CD14-positive monocyte (primary cell): ENCODE data around the gene LYRM1. TPM values are rescaled to one million over a fixed set of nuclear protein-coding genes. Genes with fewer than 3 reads are reported as not detected.
A peak's percentile ranks its signal among the peaks of the same experiment; 100 is the strongest.

Experiments
- DNase-seq, 3 donors: peaks; one replicate each; pipeline ENCODE4 v3.0.0-alpha.2; 2011 to 2022
- H2AFZ ChIP-seq: 2 replicates; pipeline ENCODE4 v1.6.0; 2012; ENCODE audit warnings: mild to moderate bottlenecking, low read depth, low read length, inconsistent platforms; ENCODE audit not compliant: insufficient read depth, poor library complexity, severe bottlenecking
- H3K27ac ChIP-seq, 2 donors: 1 replicate in 1 of 2; 2 replicates in 1 of 2; pipeline ENCODE4 v1.5.1; 2012 to 2013; ENCODE audit warnings: low read length in 2 of 2, control low read depth in 1 of 2, inconsistent platforms in 1 of 2, low read depth in 1 of 2, mild to moderate bottlenecking in 1 of 2
- H3K27me3 ChIP-seq, 2 donors: one replicate each; pipeline versions ENCODE4 v1.6.0 to v1.6.1; 2011 to 2013; ENCODE audit warnings: low read length in 2 of 2; ENCODE audit not compliant: control insufficient read depth in 2 of 2, insufficient read depth in 2 of 2
- H3K36me3 ChIP-seq, 2 donors: replicated peaks in 1 of 2; 1 replicate in 1 of 2; 2 replicates in 1 of 2; pipeline versions ENCODE4 v1.5.1 to v1.6.1; 2012 to 2013; ENCODE audit warnings: low read length in 2 of 2, control low read depth in 1 of 2, inconsistent platforms in 1 of 2, mild to moderate bottlenecking in 1 of 2; ENCODE audit not compliant: insufficient read depth in 2 of 2, control insufficient read depth in 1 of 2
- H3K4me1 ChIP-seq, 2 donors: 1 replicate in 1 of 2; 2 replicates in 1 of 2; pipeline versions ENCODE4 v1.5.1 to v1.6.1; 2012 to 2013; ENCODE audit warnings: low read length in 2 of 2, control low read depth in 1 of 2, inconsistent platforms in 1 of 2, mild to moderate bottlenecking in 1 of 2, moderate library complexity in 1 of 2; ENCODE audit not compliant: insufficient read depth in 2 of 2, control insufficient read depth in 1 of 2
- H3K4me2 ChIP-seq: replicated peaks from 2 replicates; pipeline ENCODE3; 2012; ENCODE audit warnings: low read length, moderate library complexity, mild to moderate bottlenecking; ENCODE audit not compliant: poor library complexity, severe bottlenecking; ENCODE audit errors: extremely low read depth
- H3K4me3 ChIP-seq, 3 experiments: fragments of 200-600 bp in 1 of 3; sonication (generic) in 1 of 3; replicated peaks in 1 of 3; 1 replicate in 2 of 3; 2 replicates in 1 of 3; pipeline ENCODE4 v1.5.1; 2011 to 2013; ENCODE audit warnings: low read length in 3 of 3, mild to moderate bottlenecking in 3 of 3, control low read depth in 2 of 3, low read depth in 2 of 3, inconsistent platforms in 1 of 3, moderate library complexity in 1 of 3
- H3K79me2 ChIP-seq: 2 replicates; pipeline ENCODE4 v1.6.0; 2012; ENCODE audit warnings: mild to moderate bottlenecking, control low read depth, inconsistent platforms, low read length, moderate library complexity; ENCODE audit not compliant: insufficient read depth
- H3K9ac ChIP-seq: 2 replicates; pipeline ENCODE4 v1.6.0; 2017; ENCODE audit warnings: low read length, mild to moderate bottlenecking; ENCODE audit not compliant: insufficient read depth, poor library complexity, severe bottlenecking
- H3K9me3 ChIP-seq, 2 donors: replicated peaks in 1 of 2; 1 replicate in 1 of 2; 2 replicates in 1 of 2; pipeline versions ENCODE4 v1.5.1 to v1.6.1; 2012 to 2013; ENCODE audit warnings: low read length in 2 of 2, control low read depth in 1 of 2; ENCODE audit not compliant: control insufficient read depth in 1 of 2, insufficient read depth in 1 of 2
- H4K20me1 ChIP-seq: 2 replicates; pipeline ENCODE4 v1.6.0; 2012; ENCODE audit warnings: mild to moderate bottlenecking, low read length, control low read depth, moderate library complexity; ENCODE audit not compliant: insufficient read depth
- H3K27ac Mint-ChIP-seq, 7 donors: one replicate each; pipeline ENCODE4 v1.8.0; 2020; ENCODE audit warnings: mild to moderate bottlenecking in 7 of 7, mixed read lengths in 7 of 7, moderate library complexity in 6 of 7, inconsistent platforms in 2 of 7
- H3K27me3 Mint-ChIP-seq, 3 donors: one replicate each; pipeline ENCODE4 v1.8.0; 2021 to 2022; ENCODE audit warnings: low read depth in 3 of 3, mild to moderate bottlenecking in 3 of 3, mixed read lengths in 3 of 3, moderate library complexity in 3 of 3, inconsistent platforms in 1 of 3
- H3K36me3 Mint-ChIP-seq, 2 donors: one replicate each; pipeline ENCODE4 v1.8.0; 2020; ENCODE audit warnings: mixed read lengths in 2 of 2, inconsistent platforms in 1 of 2, mild to moderate bottlenecking in 1 of 2
- H3K4me1 Mint-ChIP-seq: one replicate; pipeline ENCODE4 v1.8.0; 2020; ENCODE audit warnings: mild to moderate bottlenecking, mixed read lengths
- H3K4me3 Mint-ChIP-seq, 2 donors: one replicate each; pipeline ENCODE4 v1.8.0; 2020; ENCODE audit warnings: mild to moderate bottlenecking in 2 of 2, mixed read lengths in 2 of 2, moderate library complexity in 1 of 2
- H3K9me3 Mint-ChIP-seq, 7 donors: one replicate each; pipeline ENCODE4 v1.8.0; 2020 to 2022; ENCODE audit warnings: mixed read lengths in 7 of 7, mild to moderate bottlenecking in 6 of 7, moderate library complexity in 6 of 7, inconsistent platforms in 2 of 7
- CTCF ChIP-seq: fragments of 200-600 bp; IDR thresholded peaks from one replicate; pipeline ENCODE4 v1.8.0; 2022; ENCODE audit warnings: antibody characterized with exemption, mild to moderate bottlenecking
- WGBS: methylation state at CpG from one replicate; pipeline ENCODE4 v1.1.5; 2013; ENCODE audit warnings: missing lambda C conversion rate; ENCODE audit not compliant: insufficient coverage; 5-methylcytosine and 5-hydroxymethylcytosine counted together
- intact Hi-C, 2 donors: fragments of 100-400 bp; cut with micrococcal nuclease; formaldehyde crosslinking; loops; one replicate each; pipeline versions ENCODE4 v1.15.0 to v1.15.1; 2023
- polyA plus RNA-seq, 3 donors: library from polyadenylated mRNA; depleted of rRNA in 1 of 3; unstranded in 2 of 3; stranded (reverse) in 1 of 3; fragments of 300-500 nt in 2 of 3; fragments of >200 nt in 1 of 3; fragmentation: Illumina TruSeq in 2 of 3; gene quantifications; 1 replicate in 2 of 3; 2 replicates in 1 of 3; pipeline ENCODE4 v1.2.3, GENCODE V29; 2012 to 2021

Gene LYRM1
- polyA plus RNA-seq, 3 donors, result 14.8 to 29.5 (median 25.5) TPM

DNA sequence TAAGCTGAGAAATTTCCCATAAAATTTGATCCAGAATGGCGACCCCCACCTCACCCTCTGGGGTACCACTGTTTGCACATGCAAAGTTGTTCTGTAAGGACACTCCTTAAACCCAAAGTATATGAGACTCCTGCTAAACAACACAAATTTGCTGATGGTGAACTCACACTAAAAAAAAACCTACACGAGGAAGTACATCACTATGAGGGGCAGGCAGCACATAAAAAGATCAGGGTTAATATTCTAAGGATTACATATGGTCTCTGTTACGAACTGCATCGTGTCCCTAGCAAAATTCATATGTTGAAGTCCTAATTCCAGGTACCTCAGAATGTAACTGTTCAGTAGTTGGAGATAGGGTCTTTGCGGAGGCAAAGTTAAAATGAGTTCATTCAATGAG lies 60.3 kb downstream of the LYRM1 start:
- WGBS, result 96% methylated on average over 3 of the region's 5 CpGs
- Histone ChIP-seq H3K4me3 (no peak overlapping the region), H3K4me1 (no peaks in the 10 kb centered on the region), H3K27ac (no peak overlapping the region), H3K9ac (no peak overlapping the region), H3K4me2 (no peak overlapping the region), H3K9me3 (no peaks in the 10 kb centered on the region), H3K79me2 (no peaks in the 10 kb centered on the region), H3K27me3 (no peaks in the 10 kb centered on the region), H4K20me1 (no peaks in the 10 kb centered on the region), H3K36me3 (no peaks in the 10 kb centered on the region), H2AFZ (no peak overlapping the region)
- no peak overlapping the region for H3K4me3 Mint-ChIP-seq
- no peaks in the 10 kb centered on the region for H3K4me1 Mint-ChIP-seq
- TF ChIP-seq CTCF, result no peak
- peaks cover 0 to 7% (median 2%) of the 10 kb centered on the region in 3 donors for H3K27me3 Mint-ChIP-seq
- no peaks in the 10 kb centered on the region for H3K36me3 Mint-ChIP-seq
- H3K27ac Mint-ChIP-seq, result no peak overlapping the region
- intact Hi-C loops, result no loop called here
- peaks cover 0 to 12% (median 1%) of the 10 kb centered on the region in 7 donors for H3K9me3 Mint-ChIP-seq
- DNase-seq, result no peak

DNA sequence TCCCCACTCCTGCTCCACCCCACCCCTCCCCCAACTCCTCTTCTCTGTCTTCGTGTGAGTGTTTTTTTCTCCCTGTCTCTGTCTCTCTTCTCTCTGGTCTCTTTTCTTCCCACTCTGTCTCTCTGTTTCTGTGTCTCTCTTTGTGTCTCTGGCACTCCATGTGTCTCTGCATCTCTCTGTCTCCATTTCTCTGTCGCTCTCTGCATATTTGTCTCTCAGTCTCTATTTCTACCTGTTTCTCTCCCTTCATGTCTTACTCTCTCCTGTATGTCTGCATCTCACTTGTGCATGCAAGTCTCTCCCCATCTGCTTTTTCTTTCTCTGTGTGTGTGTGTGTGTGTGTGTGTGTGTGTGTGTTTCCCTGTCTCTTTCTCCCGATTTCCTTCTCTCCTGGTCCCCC lies 68.2 kb downstream of the LYRM1 start:
- H4K20me1 ChIP-seq, result no peaks in the 10 kb centered on the region
- H3K4me1 ChIP-seq, result no peaks in the 10 kb centered on the region
- 64% methylated on average over 1 of the region's 3 CpGs for WGBS
- no peaks in the 10 kb centered on the region for H3K79me2 ChIP-seq
- no peaks in the 10 kb centered on the region for H3K36me3 ChIP-seq
- H3K27ac ChIP-seq, result no peak overlapping the region
- no peak overlapping the region for H3K4me3 Mint-ChIP-seq
- H3K4me2 ChIP-seq, result no peak overlapping the region
- intact Hi-C loops, result no loop called here
- peaks cover 0 to 5% (median 4%) of the 10 kb centered on the region in 3 donors for H3K27me3 Mint-ChIP-seq
- H2AFZ ChIP-seq, result no peak overlapping the region
- H3K27me3 ChIP-seq, result no peaks in the 10 kb centered on the region
- DNase-seq, result no peak
- no peaks in the 10 kb centered on the region for H3K4me1 Mint-ChIP-seq
- H3K9me3 Mint-ChIP-seq, result peaks cover 0 to 5% (median 1%) of the 10 kb centered on the region in 7 donors
- H3K36me3 Mint-ChIP-seq, result no peaks in the 10 kb centered on the region
- no peak overlapping the region for H3K4me3 ChIP-seq
- no peak overlapping the region for H3K9ac ChIP-seq
- no peaks in the 10 kb centered on the region for H3K9me3 ChIP-seq
- TF ChIP-seq CTCF, result no peak
- peak overlapping the region in 1 of 7 donors; percentile 28 for H3K27ac Mint-ChIP-seq
